ENCODE measurements around the gene LTBP1. TPM values are rescaled to one million over a fixed set of nuclear protein-coding genes. Genes with fewer than 3 reads are reported as not detected.
A peak's percentile ranks its signal among the peaks of the same experiment; 100 is the strongest.
"Not testable (repeated sequence)": the region's sequence is repeated elsewhere in the genome, so short reads cannot be mapped to it uniquely, and the experiment has no call there.

Gene LTBP1
- total and polyA plus RNA-seq, 2 donors, result 97.7 to 175 TPM

DNA sequence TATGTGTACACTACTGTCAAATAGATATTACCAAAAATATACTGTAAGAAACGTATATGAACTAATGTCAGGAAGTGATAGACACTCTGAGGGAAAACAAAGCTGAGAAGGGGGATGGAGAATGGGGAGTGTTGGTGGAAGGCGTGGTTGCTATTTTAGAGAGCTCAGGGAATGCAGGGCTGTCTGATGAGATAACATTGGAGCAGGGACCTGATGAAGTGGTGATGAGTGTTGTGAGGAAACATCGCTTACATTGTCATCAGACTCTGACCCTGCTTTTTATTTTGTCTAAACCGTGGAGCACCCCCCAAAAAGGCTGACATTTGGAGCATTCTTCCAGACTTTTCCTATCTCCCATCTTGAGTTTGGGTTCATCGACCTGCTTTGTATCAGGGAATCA lies 194.7 kb downstream of the LTBP1 start:
- H3K4me1 ChIP-seq (ENCODE audit: insufficient read depth), result no peaks in the 10 kb centered on the region
- no peaks in the 10 kb centered on the region for H3K36me3 ChIP-seq (ENCODE audit: insufficient read depth)
- DNase-seq (ENCODE audit: extremely low spot score), result no peak
- no peak overlapping the region for H3K27ac ChIP-seq (ENCODE audit: low read depth)
- WGBS, result 76% methylated on average over 5 of the region's 5 CpGs
- no peak overlapping the region for H3K4me3 ChIP-seq (ENCODE audit: low read depth, low read length)

DNA sequence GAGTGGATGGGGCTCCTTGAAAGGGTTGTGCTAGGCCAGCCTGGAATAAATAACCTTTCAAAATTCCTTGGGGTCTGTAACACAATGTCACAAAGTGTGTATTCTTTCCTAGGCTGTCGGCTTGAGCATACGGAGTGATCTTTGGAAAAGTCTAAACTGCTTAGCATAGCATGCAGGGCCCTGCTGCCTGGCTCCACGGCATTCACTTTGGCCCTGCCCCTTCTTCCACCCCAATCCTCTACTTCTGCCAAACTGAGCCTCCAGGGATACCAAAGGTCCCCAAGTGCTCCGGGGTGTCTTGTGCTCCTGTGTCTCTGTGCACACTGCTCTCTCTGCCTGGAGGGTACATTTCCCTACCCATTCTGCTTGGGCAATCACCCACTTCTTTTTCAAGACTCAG lies 196.1 kb downstream of the LTBP1 start:
- H3K4me3 ChIP-seq (ENCODE audit: low read depth, low read length), result no peak overlapping the region
- no peaks in the 10 kb centered on the region for H3K36me3 ChIP-seq (ENCODE audit: insufficient read depth)
- no peak for DNase-seq (ENCODE audit: extremely low spot score)
- 42% methylated on average over 4 of the region's 4 CpGs for WGBS
- H3K4me1 ChIP-seq (ENCODE audit: insufficient read depth), result no peaks in the 10 kb centered on the region
- H3K27ac ChIP-seq (ENCODE audit: low read depth), result no peak overlapping the region

DNA sequence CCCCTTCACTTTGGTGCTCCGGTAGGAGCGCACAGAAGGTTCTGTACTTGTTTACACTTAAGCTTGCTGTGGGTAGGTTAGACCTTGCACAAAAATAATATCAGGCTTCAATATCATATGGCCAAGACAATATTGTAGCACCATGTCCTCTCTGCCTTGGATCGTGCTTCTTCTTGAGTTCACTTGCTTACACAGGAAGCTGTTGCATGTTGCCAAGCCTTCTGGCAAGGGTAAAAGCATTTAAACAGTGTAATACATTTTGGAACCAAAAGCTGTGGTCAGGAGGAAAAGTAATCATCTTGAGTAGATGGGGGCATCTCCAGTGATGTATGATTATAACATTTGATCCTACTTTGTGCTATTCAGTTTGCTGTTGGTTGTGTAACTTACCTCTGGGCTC lies 197.5 kb downstream of the LTBP1 start:
- WGBS, result 73% methylated on average over 3 of the region's 3 CpGs
- H3K4me3 ChIP-seq (ENCODE audit: low read depth, low read length), result no peak overlapping the region
- H3K36me3 ChIP-seq (ENCODE audit: insufficient read depth), result no peaks in the 10 kb centered on the region
- DNase-seq (ENCODE audit: extremely low spot score), result no peak
- H3K27ac ChIP-seq (ENCODE audit: low read depth), result no peak overlapping the region
- no peaks in the 10 kb centered on the region for H3K4me1 ChIP-seq (ENCODE audit: insufficient read depth)

DNA sequence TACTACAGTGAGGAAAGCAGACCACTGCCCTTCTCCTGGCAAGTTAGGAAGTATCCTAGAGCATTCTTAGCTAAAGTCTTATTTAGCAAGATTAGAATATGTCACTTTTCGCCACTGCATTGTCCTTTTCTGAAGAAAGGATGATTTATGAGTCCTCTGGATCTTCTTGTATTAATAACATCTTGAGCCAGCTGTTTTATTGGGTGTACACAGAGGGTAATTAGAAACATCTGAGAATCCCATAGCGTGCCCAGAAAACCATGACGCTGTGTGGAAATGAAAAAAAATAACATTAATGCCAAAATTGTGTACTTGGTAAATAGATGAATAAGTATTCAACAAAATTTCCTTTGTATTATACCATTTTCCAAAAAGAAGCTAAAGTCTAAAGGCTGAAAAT lies 198.7 kb downstream of the LTBP1 start:
- 26% methylated on average over 3 of the region's 3 CpGs for WGBS
- Histone ChIP-seq H3K36me3 (ENCODE audit: insufficient read depth) (no peaks in the 10 kb centered on the region), H3K4me3 (ENCODE audit: low read depth, low read length) (no peak overlapping the region), H3K27ac (ENCODE audit: low read depth) (peak overlapping the region; percentile 18), H3K4me1 (ENCODE audit: insufficient read depth) (no peaks in the 10 kb centered on the region)
- DNase-seq (ENCODE audit: extremely low spot score), result peak; percentile 36

DNA sequence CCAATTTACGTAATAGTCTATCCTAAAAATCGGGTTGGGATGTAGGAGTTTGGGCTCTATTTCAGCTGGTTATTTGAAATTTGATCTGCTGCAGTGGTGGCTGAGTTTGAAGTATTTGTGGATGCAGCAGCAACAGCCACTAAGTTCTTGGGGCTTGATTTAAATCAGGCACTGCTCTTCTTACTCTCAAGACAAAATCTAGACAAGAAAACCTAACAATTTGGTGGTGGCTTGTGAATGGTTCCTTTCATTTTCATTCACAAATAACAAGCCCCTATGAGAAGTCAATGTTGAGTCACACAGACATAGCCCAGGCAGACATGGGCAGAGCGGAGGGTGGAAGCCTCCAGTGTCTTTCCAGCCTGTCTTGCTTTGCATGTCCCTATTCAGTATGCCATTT lies 199.3 kb downstream of the LTBP1 start:
- Histone ChIP-seq H3K27ac (ENCODE audit: low read depth) (peak overlapping the region; percentile 70), H3K4me3 (ENCODE audit: low read depth, low read length) (no peak overlapping the region), H3K36me3 (ENCODE audit: insufficient read depth) (no peaks in the 10 kb centered on the region), H3K4me1 (ENCODE audit: insufficient read depth) (no peaks in the 10 kb centered on the region)
- DNase-seq (ENCODE audit: extremely low spot score), result no peak
- 63% methylated on average over 3 of the region's 3 CpGs for WGBS

DNA sequence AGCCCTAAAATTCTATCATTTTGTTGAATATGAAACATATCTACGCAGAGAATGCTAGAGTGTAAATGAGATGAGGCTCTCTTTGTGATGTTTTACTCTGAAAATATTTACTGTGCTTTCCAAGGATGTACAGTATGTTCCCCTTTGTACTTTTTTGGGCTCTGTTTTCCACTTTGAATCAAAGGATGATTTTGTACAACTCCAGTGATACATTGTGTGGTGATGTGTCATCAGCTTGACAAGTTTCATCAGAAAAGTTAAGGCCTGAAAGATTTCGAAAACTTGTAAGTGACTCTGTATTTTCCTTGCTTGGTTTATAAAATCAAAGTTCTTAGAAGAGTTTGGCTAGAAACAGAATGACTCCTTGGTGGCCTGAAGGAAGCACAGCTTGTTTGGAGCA lies 206.3 kb downstream of the LTBP1 start:
- H3K36me3 ChIP-seq (ENCODE audit: insufficient read depth), result no peaks in the 10 kb centered on the region
- H3K27ac ChIP-seq (ENCODE audit: low read depth), result no peak overlapping the region
- H3K4me3 ChIP-seq (ENCODE audit: low read depth, low read length), result no peak overlapping the region
- WGBS, result 85% methylated on average over 2 of the region's 2 CpGs
- DNase-seq (ENCODE audit: extremely low spot score), result no peak
- no peaks in the 10 kb centered on the region for H3K4me1 ChIP-seq (ENCODE audit: insufficient read depth)

DNA sequence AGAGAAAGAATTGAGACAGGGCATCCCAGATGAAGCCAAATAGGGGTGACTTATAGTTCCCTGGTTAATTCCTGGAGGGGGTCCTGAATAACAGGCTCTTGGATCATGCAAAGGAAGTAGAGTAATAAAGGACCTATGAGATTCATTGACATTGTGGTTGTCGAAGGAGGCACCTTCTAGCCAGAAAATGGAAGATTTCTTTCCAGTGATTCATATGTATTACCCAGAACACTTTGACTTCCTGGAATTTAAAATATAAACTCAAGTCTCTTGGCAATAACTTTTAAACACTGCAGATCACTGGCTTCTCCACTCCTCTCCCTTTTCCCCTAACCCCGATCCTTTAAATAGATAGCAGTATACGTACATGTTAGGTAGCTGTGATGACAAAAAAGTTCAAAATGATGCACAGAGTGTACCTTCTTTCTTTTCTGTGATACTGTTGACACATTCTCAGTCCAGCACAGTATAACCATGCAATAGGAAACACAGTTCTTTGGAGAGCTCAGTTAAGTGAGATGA lies 211.8 kb downstream of the LTBP1 start:
- no peaks in the 10 kb centered on the region for H3K4me1 ChIP-seq (ENCODE audit: insufficient read depth)
- 25% methylated on average over 3 of the region's 3 CpGs for WGBS

DNA sequence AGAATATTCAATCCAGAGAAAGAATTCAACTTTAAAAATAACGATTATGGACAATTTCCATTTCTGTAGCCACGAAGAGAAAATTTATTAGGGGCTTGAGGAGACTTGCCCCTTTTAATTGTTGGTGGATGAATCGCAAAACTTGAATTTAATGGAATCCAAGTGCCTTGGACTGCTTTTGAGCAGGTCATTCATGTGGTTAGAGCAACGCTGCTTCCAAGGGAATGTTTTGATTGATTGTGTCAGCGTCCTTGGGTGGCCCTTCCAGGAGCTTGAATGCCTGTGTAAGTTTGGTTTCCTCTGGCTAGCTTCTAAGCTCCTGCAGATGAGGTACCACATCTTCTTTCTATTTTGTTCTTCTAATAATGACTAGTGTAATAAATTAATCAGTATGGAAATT lies 213.4 kb downstream of the LTBP1 start:
- DNase-seq (ENCODE audit: extremely low spot score), result no peak
- Histone ChIP-seq H3K27ac (ENCODE audit: low read depth) (no peak overlapping the region), H3K4me3 (ENCODE audit: low read depth, low read length) (no peak overlapping the region), H3K36me3 (ENCODE audit: insufficient read depth) (no peaks in the 10 kb centered on the region), H3K4me1 (ENCODE audit: insufficient read depth) (no peaks in the 10 kb centered on the region)
- 93% methylated on average over 5 of the region's 5 CpGs for WGBS

More for the DNA sequence above, 211.8 kb downstream of the LTBP1 start:
- Histone ChIP-seq H3K27ac (ENCODE audit: low read depth) (no peak overlapping the region), H3K4me3 (ENCODE audit: low read depth, low read length) (no peak overlapping the region), H3K36me3 (ENCODE audit: insufficient read depth) (no peaks in the 10 kb centered on the region)
- DNase-seq (ENCODE audit: extremely low spot score), result no peak

DNA sequence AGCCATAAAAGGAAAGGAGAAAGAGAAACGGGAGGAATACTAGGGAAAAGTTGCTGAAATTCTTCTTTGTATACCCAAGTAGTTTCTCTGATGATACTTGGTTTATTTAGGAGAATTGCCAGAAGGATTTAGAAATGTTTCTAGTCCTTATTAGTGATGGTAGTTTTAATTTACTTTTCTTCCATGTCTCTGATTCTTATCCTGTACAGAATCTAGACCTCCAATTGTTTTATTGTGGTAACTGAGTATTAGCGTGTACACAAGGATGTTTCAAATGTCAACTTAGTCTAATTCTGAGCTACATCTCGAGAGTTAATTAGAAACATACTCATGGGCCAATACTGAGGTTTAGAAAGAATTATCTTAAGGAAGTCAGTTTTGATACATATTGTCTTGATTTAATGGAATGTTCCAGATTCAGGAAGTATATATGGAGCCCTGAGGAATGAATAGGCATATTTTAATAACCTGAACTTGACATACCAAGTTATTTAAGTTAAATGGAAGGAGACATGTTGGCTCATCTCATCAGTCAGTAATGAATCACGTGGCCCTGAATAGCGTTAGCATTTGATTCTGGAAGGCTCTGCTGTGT lies 219.6 kb downstream of the LTBP1 start:
- Histone ChIP-seq H3K27ac (ENCODE audit: low read depth) (no peak overlapping the region), H3K36me3 (ENCODE audit: insufficient read depth) (no peaks in the 10 kb centered on the region), H3K4me3 (ENCODE audit: low read depth, low read length) (no peak overlapping the region), H3K4me1 (ENCODE audit: insufficient read depth) (no peaks in the 10 kb centered on the region)
- 46% methylated on average over 5 of the region's 5 CpGs for WGBS
- DNase-seq (ENCODE audit: extremely low spot score), result no peak

DNA sequence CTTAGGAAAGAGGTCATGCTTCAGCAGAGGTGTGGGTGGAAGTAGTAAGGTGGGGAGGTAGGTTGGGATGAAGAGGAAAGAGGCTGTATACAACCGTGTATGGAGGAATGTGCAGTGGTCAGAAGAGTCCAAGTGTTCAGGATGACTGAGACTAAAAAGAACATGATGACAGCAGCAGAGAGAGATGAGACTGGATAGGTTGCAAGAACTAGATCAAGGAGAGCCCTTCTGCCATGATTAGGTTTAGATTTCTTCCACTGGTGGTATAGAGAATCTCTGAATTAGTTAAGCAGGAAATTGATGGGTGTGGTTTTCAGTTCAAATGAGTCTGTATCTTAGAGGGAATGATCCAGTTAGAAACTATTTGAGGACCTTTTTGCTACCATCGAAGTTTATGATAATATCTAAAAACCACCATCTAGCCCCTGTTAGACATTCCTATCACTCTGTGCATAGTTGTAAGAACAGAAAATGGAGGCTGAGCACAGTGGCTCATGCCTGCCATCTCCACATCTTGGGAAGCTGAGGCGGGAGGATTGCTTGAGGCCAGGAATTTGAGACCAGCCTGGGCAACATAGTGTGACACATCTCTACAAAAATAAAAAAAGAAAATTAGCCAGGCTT lies 221.0 kb downstream of the LTBP1 start:
- no peak overlapping the region for H3K27ac ChIP-seq (ENCODE audit: low read depth)
- H3K4me3 ChIP-seq (ENCODE audit: low read depth, low read length), result no peak overlapping the region
- no peak for DNase-seq (ENCODE audit: extremely low spot score)
- no peaks in the 10 kb centered on the region for H3K36me3 ChIP-seq (ENCODE audit: insufficient read depth)
- no peaks in the 10 kb centered on the region for H3K4me1 ChIP-seq (ENCODE audit: insufficient read depth)
- WGBS, result 82% methylated on average over 3 of the region's 3 CpGs

DNA sequence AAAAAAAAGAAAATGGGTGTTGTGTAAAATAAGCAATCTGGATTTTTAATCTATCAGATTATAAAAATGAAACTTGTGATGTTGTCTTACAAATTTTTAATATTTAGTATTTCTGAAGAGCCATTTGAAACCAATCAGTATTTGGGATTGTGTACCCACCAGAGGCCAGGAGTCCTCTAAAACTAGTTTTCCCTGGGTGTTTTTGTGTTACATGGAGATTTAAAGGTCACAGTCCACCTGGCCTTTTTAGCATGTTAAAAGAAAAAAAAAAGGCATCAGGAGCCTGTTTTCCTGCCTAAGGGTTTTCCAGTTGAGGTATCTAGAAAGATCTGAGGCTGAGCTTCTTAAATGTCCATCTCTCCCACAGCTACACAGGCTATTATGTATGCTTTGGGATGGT lies 221.7 kb downstream of the LTBP1 start:
- Histone ChIP-seq H3K27ac (ENCODE audit: low read depth) (no peak overlapping the region), H3K36me3 (ENCODE audit: insufficient read depth) (no peaks in the 10 kb centered on the region), H3K4me1 (ENCODE audit: insufficient read depth) (no peaks in the 10 kb centered on the region), H3K4me3 (ENCODE audit: low read depth, low read length) (no peak overlapping the region)
- DNase-seq (ENCODE audit: extremely low spot score), result no peak

DNA sequence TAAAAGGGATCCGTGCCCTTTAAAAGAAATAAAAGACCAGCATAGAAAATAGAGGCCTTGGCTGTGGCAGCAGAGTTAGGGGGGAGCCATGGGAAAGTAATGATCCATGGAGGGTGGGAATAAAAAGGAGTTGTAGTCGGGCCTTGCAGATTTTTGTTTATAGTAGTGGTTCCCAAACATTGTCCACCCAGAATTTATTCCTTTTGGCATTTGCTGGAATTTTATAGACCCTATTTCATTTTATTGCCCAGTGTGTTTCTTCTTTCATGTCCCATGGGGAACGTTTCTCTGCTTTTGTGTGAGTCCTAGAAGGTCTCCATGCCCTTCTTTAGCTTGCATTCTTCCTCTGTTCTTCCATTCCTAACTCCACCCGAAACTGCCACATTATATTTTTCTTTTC lies 222.2 kb downstream of the LTBP1 start:
- H3K27ac ChIP-seq (ENCODE audit: low read depth), result peak overlapping the region; percentile 10
- 30% methylated on average over 4 of the region's 4 CpGs for WGBS
- H3K36me3 ChIP-seq (ENCODE audit: insufficient read depth), result no peaks in the 10 kb centered on the region
- H3K4me1 ChIP-seq (ENCODE audit: insufficient read depth), result no peaks in the 10 kb centered on the region
- DNase-seq (ENCODE audit: extremely low spot score), result peak; percentile 25
- H3K4me3 ChIP-seq (ENCODE audit: low read depth, low read length), result no peak overlapping the region

DNA sequence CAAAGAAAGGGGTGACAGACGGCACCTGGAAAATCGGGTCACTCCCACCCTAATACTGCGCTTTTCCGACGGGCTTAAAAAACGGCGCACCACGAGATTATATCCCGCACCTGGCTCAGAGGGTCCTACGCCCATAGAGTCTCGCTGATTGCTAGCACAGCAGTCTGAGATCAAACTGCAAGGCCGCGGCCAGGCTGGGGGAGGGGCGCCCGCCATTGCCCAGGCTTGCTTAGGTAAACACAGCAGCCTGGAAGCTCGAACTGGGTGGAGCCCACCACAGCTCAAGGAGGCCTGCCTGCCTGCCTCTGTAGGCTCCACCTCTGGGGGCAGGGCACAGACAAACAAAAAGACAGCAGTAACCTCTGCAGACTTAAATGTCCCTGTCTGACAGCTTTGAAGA lies 223.5 kb downstream of the LTBP1 start:
- not testable (repeated sequence) for H3K4me3 ChIP-seq (ENCODE audit: low read depth, low read length); H3K27ac ChIP-seq (ENCODE audit: low read depth); H3K4me1 ChIP-seq (ENCODE audit: insufficient read depth); H3K36me3 ChIP-seq (ENCODE audit: insufficient read depth); DNase-seq (ENCODE audit: extremely low spot score)
- WGBS, result 74% methylated on average over 7 of the region's 16 CpGs

DNA sequence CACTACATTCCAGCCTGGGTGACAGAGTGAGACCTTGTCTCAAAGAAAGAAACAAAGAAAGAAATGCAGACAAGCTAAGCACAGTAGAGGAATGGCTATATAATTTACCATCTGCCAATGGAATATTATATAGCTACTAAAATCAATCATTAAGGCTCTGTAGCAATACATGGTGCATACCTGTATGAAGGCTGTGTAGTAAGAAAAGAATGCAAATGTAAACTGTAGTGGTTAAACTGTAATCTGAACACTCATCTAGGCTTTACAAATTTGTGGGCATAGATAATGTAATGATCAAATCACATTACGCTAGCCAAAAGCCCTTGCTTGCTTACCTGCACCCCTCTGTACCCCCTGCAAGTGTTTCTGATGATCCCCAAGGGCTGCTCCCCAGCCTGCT lies 230.9 kb downstream of the LTBP1 start:
- no peak overlapping the region for H3K27ac ChIP-seq (ENCODE audit: low read depth)
- no peak overlapping the region for H3K4me3 ChIP-seq (ENCODE audit: low read depth, low read length)
- no peaks in the 10 kb centered on the region for H3K4me1 ChIP-seq (ENCODE audit: insufficient read depth)
- H3K36me3 ChIP-seq (ENCODE audit: insufficient read depth), result no peaks in the 10 kb centered on the region
- WGBS, result 0% methylated on average over 1 of the region's 1 CpG
- DNase-seq (ENCODE audit: extremely low spot score), result no peak
